NCI-H1105 treated with DMSO at 0.1 percent for 48 hours (cell line): Measurements from ENCODE around the gene IRF9.

ENCODE experiments used
- DNase-seq: peaks from one replicate; lab custom pipeline; 2025; lab: John Stamatoyannopoulos, UW

The IRF9 gene

GRCh38 chr14:24177891-24178290 is 16.8 kb downstream of the IRF9 start:
- DNase-seq, result no peak

- no peak for DNase-seq
Observed at GRCh38 chr14:24178399-24179178, 17.5 kb downstream of the IRF9 start.

GRCh38 chr14:24179294-24179960 is 18.4 kb downstream of the IRF9 start:
- no peak for DNase-seq

GRCh38 chr14:24179961-24180796 is 19.1 kb downstream of the IRF9 start:
- no peak for DNase-seq

GRCh38 chr14:24181371-24182077 is 20.5 kb downstream of the IRF9 start:
- DNase-seq, result no peak

- no peak for DNase-seq
Observed at GRCh38 chr14:24182110-24182882, 21.2 kb downstream of the IRF9 start.

- DNase-seq, result no peak
Observed at GRCh38 chr14:24183014-24183481, 22.0 kb downstream of the IRF9 start.

- no peak for DNase-seq
Observed at GRCh38 chr14:24184104-24184970, 23.3 kb downstream of the IRF9 start.

GRCh38 chr14:24185026-24185425 is 24.0 kb downstream of the IRF9 start:
- DNase-seq, result no peak

GRCh38 chr14:24185741-24186140 is 24.7 kb downstream of the IRF9 start:
- DNase-seq, result no peak

- DNase-seq, result no peak
Observed at GRCh38 chr14:24186831-24187538, 25.9 kb downstream of the IRF9 start.

GRCh38 chr14:24187539-24187915 is 26.5 kb downstream of the IRF9 start:
- no peak for DNase-seq

- DNase-seq, result peak; percentile 97
Observed at GRCh38 chr14:24188251-24189058, 27.4 kb downstream of the IRF9 start, which contains the start of gene IPO4. Gene IPO4, minus strand, starts transcription at chr14:24188816. Its CDS starts 29 bp downstream, at chr14:24188787.

- no peak for DNase-seq
Observed at GRCh38 chr14:24189059-24189375, 28.0 kb downstream of the IRF9 start.

GRCh38 chr14:24189460-24189859 is 28.4 kb downstream of the IRF9 start:
- no peak for DNase-seq

- no peak for DNase-seq
Observed at GRCh38 chr14:24190416-24190815, 29.4 kb downstream of the IRF9 start.

- no peak for DNase-seq
Observed at GRCh38 chr14:24192933-24193332, 31.9 kb downstream of the IRF9 start.

GRCh38 chr14:24194186-24194872 is 33.3 kb downstream of the IRF9 start:
- no peak for DNase-seq
